Retinal pigment epithelial cell (primary cell): Measurements from ENCODE around the gene SLF2.

Source experiments
- DNase-seq: peaks from one replicate; pipeline ENCODE4 v3.0.0-alpha.2; 2010; ENCODE audit warnings: low read depth
- H3K4me3 ChIP-seq: 2 replicates; pipeline ENCODE4 v1.5.1; 2011; ENCODE audit warnings: mild to moderate bottlenecking, low read length, control low read depth, moderate library complexity
- TF ChIP-seq, protein P1 (sequence below): conservative IDR thresholded peaks from 2 replicates; pipeline ENCODE4 v1.5.1; 2011; ENCODE audit warnings: low read depth, low read length, control low read depth, inconsistent platforms

SLF2 gene

DNA sequence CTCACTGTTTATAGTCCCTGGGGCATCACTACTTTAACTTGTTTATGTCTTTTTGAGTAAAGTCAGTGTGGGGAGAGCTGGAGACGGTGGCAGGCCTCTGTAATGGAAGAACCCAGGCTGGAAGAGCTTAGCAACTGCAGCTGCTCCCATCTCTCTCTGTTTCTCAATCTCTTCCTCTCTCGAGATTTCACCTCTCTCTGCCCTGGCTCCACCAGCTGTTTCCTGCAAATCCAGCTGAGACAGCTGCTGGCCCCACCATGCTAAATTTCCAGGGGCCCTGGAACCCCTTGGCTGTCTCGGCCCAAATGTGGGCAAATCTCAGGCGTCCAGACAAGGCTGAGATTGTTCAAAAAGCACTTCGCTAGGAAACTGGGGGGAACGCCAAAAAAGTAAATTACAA is 25.8 kb upstream of the SLF2 start:
- no peak for DNase-seq
- no peak overlapping the region for H3K4me3 ChIP-seq
- TF ChIP-seq, protein P1, sequence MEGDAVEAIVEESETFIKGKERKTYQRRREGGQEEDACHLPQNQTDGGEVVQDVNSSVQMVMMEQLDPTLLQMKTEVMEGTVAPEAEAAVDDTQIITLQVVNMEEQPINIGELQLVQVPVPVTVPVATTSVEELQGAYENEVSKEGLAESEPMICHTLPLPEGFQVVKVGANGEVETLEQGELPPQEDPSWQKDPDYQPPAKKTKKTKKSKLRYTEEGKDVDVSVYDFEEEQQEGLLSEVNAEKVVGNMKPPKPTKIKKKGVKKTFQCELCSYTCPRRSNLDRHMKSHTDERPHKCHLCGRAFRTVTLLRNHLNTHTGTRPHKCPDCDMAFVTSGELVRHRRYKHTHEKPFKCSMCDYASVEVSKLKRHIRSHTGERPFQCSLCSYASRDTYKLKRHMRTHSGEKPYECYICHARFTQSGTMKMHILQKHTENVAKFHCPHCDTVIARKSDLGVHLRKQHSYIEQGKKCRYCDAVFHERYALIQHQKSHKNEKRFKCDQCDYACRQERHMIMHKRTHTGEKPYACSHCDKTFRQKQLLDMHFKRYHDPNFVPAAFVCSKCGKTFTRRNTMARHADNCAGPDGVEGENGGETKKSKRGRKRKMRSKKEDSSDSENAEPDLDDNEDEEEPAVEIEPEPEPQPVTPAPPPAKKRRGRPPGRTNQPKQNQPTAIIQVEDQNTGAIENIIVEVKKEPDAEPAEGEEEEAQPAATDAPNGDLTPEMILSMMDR, result no peak

DNA sequence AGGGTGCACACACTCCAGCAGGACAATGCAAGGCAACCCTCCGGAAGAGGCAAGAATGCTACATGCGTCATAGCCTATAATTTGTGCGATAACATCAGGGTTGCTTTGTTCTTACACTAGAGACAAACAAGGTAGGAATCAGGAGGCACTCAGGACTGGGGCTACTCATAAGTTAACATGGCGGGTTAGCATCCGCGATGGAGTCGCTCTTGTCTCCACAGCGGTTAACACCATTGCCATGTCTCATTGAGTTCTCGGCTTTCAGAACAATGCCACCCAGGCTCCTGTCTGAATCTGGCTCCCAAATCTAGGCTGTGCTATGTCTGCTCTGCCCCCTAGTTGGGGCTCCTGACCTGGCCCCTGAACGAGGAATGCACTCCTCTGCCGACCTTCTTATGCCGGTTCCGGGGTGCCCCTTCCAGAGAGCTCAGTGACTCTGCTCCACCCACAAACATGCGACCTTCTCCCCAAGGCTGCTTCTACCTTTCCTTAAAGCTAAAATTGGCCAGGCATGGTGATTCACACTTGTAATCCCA is 24.9 kb upstream of the SLF2 start:
- no peak for DNase-seq
- H3K4me3 ChIP-seq, result no peak overlapping the region
- TF ChIP-seq, protein P1, result no peak

DNA sequence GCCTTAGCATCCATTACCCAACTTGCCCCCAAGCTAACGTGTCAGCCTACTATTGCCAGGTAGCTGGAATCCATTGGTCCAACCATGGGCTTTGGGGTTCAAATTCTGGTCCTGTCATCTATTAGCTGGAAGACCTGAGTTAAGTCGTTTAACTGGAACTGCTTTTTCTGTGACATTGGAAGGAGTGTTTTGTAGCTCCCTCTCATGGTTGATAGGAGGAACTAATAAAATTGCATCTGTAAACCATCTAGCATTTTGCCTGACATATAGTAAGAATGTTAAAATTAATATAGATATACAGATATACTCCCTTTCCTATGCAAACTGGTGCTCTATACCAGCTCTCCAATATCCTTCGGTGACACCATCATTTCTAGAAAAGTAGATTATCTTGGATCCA is 23.8 kb upstream of the SLF2 start:
- TF ChIP-seq, protein P1, result peak; percentile 52
- no peak overlapping the region for H3K4me3 ChIP-seq
- DNase-seq, result no peak

DNA sequence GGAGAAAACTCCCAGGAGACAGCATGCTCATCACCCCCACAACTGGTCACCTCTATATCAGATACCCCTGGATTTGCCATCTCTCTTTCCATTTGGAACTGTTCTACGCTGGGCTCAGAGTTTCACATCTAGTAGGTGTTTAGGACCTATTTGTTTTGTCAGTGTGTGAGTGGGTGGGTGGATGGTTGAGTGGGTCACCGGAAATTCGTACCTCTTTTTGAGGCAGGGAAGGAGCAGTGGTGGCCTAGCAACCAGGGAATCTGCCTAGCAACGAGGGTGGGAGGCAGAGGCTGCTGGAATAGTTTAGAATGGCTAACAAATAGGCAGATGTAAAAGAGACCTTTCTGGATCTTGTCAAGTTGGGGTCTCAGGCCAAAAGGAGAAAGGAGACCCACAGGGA is 23.2 kb upstream of the SLF2 start:
- H3K4me3 ChIP-seq, result no peak overlapping the region
- TF ChIP-seq, protein P1, result no peak
- no peak for DNase-seq

DNA sequence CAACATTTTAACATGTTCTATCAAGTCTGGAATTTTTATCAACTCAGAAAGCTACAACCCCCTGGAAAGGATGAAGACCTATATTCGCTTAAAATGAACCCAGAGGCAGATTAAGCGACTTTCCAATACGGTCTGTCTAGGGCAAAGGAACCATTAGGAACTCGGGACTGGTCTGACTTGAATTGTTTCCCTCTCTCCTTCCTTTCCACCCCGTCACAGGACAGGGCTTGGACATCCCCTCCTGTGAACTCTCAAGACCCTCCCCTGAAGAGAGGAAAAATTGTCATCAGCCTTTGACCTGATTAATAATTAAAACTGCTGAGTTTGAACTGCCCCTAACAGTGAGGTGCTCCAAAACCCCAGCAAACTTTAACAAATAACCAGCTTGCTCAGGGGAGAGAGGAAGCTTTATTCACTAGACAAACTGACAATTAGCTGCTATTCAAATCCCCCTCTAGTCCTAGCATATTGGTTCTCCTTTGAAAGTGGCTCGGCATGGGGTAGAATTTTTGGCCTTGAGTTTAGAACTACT is 22.6 kb upstream of the SLF2 start:
- no peak overlapping the region for H3K4me3 ChIP-seq
- DNase-seq, result no peak
- TF ChIP-seq, protein P1, result no peak

DNA sequence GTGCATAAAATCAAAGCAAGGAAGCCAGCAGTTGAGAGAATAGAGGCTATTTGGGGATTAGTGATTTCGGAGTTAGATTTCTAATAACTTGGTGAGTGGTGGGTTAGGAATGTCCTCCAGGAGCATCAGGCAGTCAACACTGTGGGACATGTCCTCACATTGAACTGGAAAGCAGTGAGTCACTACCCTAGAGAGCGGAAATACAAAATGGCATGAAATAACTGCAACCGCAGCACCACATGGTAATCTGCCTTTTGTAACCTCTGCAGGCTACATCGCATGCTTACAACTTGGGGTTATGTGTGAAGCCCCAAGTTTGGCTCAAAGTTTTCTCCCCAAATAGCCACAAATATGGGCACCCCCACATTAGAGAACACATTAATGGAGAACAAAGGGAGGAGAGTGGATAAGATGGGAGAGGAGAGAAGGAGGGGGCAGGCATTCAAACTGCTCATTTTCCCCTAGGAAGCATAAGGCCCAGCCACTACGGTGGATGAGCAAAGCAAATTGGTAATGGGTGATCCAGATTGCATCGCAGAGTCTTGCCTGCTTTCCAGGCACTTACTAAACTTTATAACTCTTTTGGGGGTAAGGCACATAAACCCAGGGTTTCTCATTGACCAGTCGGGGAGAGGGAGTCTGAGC is 22.0 kb upstream of the SLF2 start:
- peak; percentile 89 for DNase-seq
- H3K4me3 ChIP-seq, result no peak overlapping the region
- TF ChIP-seq, protein P1, result no peak

DNA sequence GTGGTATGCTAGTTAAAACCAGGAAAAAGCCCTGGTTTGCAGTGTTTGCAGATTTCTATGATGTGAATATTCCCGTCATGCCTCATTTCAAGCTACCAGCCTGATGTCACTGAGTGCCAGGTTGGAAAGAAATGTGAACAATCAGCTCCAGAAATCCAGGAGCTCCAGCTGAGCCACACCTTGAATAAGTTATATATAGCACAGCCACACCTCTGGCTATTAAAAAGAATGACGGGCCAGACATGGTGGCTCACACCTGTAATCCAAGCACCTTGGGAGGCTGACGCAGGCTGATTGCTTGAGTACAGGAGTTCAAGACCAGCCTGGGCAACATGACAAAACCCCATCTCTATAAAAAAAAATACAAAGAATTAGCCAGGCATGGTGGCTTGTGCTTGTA is 18.7 kb upstream of the SLF2 start:
- no peak overlapping the region for H3K4me3 ChIP-seq
- DNase-seq, result no peak
- TF ChIP-seq, protein P1, result no peak
